Endothelial cell of umbilical vein (primary cell): ENCODE data around the gene EFHD2.

Experiments used
- EZH2 ChIP-seq: IDR thresholded peaks from 2 replicates; pipeline ENCODE4 v1.6.1; 2012; ENCODE audit warnings: borderline replicate concordance, low read depth, mild to moderate bottlenecking, moderate library complexity, low read length, inconsistent platforms; ENCODE audit not compliant: severe bottlenecking
- JUN ChIP-seq: IDR thresholded peaks from 2 replicates; pipeline ENCODE4 v1.6.1; 2011; ENCODE audit warnings: borderline replicate concordance, low read depth; ENCODE audit not compliant: insufficient read length, insufficient read depth
- MYC ChIP-seq: IDR thresholded peaks from one replicate; pipeline ENCODE4 v1.6.1; 2011; ENCODE audit warnings: mild to moderate bottlenecking, low read depth, low read length
- POLR2A ChIP-seq: IDR thresholded peaks from 2 replicates; pipeline ENCODE4 v1.6.1; 2012; ENCODE audit warnings: low read depth, mild to moderate bottlenecking, control low read depth, low read length
- TF ChIP-seq, protein P1 (sequence below), 2 donors: IDR thresholded peaks; 1 replicate in 1 of 2; 2 replicates in 1 of 2; pipeline ENCODE4 v1.5.1; 2011; ENCODE audit warnings: low read length in 2 of 2, mild to moderate bottlenecking in 2 of 2, moderate library complexity in 2 of 2, control low read depth in 1 of 2, inconsistent platforms in 1 of 2, low read depth in 1 of 2; ENCODE audit not compliant: insufficient read depth in 1 of 2; ENCODE audit errors: extremely low read depth in 1 of 2

GRCh38 chr1:15433471-15433870 is 23.8 kb downstream of the EFHD2 start:
- TF ChIP-seq EZH2 (no peak), JUN (no peak), MYC (no peak), POLR2A (peak; percentile 10)
- TF ChIP-seq, protein P1, sequence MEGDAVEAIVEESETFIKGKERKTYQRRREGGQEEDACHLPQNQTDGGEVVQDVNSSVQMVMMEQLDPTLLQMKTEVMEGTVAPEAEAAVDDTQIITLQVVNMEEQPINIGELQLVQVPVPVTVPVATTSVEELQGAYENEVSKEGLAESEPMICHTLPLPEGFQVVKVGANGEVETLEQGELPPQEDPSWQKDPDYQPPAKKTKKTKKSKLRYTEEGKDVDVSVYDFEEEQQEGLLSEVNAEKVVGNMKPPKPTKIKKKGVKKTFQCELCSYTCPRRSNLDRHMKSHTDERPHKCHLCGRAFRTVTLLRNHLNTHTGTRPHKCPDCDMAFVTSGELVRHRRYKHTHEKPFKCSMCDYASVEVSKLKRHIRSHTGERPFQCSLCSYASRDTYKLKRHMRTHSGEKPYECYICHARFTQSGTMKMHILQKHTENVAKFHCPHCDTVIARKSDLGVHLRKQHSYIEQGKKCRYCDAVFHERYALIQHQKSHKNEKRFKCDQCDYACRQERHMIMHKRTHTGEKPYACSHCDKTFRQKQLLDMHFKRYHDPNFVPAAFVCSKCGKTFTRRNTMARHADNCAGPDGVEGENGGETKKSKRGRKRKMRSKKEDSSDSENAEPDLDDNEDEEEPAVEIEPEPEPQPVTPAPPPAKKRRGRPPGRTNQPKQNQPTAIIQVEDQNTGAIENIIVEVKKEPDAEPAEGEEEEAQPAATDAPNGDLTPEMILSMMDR (IDR thresholded peaks at IDR 0.05; ENCODE audit: extremely low read depth in 1 of 2, insufficient read depth in 1 of 2, low read depth in 1 of 2, low read length in 2 of 2) = no peak
